GM19397 (cell line): ENCODE measurements around the gene CEMP1.

Experiments used
- ATAC-seq: cut with Tn5 transposase; IDR thresholded peaks from one replicate; pipeline ENCODE4 v1.9.1; 2021; ENCODE audit warnings: mild to moderate bottlenecking, moderate library complexity; ENCODE audit not compliant: unreplicated experiment

CEMP1 gene

GRCh38 chr16:2505695-2506094 lies 25.5 kb downstream of the CEMP1 start:
- no peak for ATAC-seq

DNA sequence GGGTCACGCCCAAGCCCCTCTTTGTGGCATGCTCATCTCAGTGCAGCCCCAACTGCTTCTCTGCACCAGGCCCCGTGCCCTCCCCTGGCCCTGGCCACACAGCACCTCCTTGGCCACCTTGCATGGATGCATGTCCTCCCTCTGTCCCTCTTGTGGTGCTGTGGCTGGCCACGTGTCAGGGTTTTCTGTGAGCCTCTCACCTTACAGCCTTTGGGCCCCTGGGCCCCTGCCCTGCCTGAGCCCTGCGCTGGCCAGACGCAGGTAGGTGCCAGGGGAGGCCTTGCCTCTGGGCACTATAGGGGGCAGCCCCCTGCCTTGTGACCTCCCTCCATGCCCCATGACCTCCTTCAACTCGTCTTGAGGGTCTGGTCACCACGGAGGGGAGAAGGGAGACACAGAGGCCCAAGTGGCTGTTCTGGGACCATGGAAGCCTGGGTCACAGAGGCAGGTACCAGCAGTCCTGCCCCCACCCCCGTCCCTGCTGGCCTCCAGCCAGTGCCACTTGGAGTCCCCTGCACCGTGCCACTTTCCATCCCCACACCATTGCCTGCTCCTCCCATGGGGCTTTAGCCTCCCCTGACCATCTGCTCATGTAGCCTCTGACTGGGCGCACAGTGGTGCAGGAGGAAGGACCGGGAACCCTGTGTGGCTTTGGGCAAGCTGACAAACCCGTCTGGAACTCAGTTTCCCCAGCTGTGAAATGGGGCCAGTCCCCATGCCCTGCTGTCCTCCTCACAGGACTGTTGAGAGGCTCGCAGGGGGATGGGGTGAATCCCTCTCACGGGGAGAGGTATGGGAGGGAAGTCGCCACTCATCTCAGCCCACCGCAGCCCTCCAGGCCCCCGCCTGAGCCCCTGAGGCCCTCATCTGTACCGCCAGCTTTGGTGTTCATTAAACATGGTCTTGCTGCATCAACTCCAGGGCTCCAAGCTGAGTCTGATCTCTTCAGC lies 29.0 kb downstream of the CEMP1 start:
- no peak for ATAC-seq

DNA sequence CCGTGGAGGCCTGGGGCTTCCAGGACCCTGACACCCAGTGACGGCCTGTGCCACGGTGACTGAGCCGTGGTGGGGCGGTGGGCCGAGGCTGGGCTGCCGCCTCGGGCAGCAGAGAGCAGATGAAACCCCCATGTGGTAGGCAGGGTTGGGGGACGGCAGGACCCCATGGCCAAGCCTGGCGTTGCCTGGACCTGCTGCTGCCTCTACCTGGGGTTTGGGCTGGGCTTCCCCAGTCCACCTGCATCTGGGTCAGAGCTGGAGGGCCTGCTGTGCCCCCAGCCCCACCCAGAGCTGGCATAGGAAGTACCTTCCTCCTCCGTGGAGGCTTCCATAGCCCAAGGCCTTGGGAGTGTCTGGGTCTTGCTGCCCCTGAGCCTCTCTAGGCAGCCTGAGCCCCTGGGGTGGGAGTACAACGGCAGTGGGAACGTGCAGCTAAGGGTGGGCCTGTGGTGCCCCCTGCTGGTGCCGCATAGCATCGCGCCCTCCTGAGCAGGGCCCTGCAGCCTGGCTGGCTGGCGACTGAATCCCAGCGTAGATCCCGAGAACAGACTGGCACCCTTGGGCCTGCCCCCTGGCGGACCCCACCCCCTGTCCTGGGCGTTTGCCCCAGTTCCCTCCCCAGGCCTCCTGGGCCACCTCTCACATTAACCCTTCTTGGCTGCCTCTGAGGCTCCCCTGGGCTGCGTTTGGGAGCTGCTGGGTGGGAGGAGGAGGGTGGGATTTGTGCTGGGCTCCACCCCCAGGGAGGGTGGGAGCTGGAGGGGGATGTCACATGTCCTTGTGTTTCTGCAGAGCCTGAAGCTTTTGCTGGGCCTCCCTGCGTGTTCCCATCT lies 30.1 kb downstream of the CEMP1 start:
- no peak for ATAC-seq

GRCh38 chr16:2500430-2500917 lies 30.7 kb downstream of the CEMP1 start:
- no peak for ATAC-seq

DNA sequence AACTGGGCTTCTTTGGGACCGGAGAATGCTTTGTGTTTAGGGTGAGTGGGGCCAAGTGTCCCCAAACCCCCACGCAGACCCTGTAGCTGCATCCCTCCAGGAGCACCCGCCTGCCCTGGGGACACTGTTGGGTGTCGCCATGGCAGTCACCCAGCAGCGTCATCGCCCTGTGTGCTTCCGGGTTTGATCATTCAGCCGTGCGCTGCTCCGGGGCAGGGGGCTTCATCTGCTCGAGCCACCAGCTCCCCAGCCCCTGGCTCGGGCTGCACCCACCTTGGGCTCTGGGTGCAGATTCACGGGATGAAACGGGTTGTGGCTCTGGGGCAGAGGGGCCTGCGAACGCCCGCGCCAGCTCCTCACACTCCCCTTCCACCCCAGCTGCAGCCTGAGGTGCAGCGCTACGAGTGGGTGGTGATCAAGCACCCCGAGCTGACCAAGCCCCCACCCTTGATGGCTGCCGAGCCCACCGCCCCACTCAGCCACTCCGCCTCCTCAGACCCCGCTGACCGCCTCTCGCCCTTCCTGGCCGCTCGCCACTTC lies 31.2 kb downstream of the CEMP1 start:
- ATAC-seq, result no peak

DNA sequence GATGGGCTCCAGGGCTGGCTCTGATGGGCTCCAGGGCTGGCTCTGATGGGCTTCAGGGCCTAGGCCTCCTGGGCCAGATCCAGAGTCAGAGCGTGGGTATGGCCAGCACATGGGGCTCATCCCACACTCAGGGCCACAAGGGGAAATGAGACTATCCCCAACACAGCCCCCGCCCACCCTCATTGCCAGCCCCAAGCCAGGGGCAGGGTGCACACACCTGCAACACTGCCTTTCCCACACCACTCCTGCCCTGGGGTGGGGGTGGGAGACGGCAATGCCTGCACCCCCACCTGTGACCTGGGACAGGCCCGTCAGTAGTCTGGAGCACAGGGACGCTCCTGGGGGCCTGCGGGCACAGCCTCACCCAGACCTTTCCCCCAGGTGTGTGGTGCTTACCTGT lies 31.8 kb downstream of the CEMP1 start:
- no peak for ATAC-seq

GRCh38 chr16:2498531-2499253 lies 32.5 kb downstream of the CEMP1 start:
- ATAC-seq, result no peak

DNA sequence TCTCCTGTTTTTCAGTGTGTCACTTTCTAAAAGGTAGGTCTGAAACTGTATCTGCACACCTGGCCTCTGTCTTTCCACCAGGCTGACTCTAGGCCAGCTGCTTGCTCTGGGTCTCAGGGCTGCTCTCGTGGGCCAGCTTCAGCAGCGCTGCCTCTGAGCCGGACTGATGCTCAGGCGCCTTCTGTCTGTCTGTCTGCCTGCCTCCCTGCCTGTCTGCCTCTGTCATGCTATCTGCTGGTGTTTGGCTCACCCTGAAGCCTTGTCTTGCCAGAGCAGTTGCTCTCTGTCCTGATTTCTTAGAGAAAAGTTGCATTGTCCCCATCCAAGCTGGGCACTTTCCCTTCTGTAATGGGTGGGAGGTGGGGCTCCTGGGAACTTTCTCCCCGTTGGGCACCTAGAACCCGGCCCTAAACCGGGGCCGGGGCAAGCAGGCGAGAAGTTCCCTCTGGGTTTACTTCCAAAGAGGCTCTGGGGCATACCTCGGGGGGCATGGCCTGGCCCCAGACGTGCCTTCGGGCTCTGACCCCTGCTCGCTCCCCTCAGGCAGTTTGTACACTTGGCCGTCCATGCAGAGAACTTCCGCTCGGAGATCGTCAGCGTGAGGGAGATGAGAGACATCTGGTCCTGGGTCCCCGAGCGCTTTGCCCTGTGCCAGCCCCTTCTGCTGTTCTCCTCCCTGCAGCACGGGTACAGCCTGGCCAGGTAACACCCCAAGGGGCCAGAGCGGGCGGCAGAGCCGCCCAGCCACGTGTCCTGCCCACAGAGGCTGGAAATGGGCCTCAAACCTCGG lies 33.3 kb downstream of the CEMP1 start:
- no peak for ATAC-seq

DNA sequence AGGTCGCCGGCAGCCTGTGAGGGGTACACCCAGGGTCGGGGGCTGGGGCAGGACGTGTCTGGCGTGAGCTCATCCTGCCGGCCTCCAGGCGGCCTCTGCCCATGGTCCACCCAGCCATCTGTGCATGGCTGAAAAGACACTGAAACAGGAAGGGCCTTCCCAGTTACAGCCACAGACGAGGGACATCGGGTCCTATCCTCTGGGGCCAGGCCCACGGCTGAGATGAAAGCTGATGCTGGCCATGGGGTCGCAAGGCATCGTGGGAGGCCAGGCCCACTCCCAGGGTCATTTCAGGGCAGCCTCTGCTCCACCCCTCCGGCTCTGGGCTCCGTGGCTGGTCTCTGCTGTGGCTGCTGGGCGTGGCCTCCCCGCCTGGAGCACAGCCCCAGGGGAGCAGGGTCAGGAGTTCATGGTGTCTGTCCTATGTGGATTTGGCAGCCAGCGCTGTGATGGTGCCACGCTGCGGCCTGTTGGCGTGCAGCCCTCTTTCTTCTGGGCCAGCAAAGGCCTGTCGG lies 34.0 kb downstream of the CEMP1 start:
- no peak for ATAC-seq

DNA sequence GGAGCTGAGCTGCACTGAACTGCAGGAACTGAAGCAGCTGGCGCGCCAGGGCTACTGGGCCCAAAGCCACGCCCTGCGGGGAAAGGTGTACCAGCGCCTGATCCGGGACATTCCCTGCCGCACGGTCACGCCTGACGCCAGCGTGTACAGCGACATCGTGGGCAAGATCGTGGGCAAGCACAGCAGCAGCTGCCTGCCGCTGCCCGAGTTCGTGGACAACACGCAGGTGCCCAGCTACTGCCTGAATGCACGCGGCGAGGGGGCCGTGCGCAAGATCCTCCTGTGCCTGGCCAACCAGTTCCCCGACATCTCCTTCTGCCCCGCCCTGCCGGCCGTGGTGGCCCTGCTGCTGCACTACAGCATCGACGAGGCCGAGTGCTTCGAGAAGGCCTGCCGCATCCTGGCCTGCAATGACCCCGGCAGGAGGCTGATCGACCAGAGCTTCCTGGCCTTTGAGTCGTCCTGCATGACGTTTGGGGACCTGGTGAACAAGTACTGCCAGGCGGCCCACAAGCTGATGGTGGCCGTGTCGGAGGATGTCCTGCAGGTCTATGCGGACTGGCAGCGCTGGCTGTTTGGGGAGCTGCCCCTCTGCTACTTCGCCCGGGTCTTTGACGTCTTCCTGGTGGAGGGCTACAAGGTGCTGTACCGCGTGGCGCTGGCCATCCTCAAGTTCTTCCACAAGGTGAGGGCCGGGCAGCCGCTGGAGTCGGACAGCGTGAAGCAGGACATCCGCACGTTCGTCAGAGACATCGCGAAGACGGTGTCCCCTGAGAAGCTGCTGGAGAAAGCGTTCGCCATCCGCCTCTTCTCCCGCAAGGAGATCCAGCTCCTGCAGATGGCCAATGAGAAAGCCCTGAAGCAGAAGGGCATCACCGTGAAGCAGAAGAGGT lies 34.7 kb downstream of the CEMP1 start:
- ATAC-seq, result no peak

GRCh38 chr16:2495041-2495440 lies 36.2 kb downstream of the CEMP1 start:
- ATAC-seq, result no peak

- ATAC-seq, result no peak
Observed at GRCh38 chr16:2494616-2495015, 36.6 kb downstream of the CEMP1 start.

- ATAC-seq, result no peak
Observed at GRCh38 chr16:2493605-2494004, 37.6 kb downstream of the CEMP1 start.

DNA sequence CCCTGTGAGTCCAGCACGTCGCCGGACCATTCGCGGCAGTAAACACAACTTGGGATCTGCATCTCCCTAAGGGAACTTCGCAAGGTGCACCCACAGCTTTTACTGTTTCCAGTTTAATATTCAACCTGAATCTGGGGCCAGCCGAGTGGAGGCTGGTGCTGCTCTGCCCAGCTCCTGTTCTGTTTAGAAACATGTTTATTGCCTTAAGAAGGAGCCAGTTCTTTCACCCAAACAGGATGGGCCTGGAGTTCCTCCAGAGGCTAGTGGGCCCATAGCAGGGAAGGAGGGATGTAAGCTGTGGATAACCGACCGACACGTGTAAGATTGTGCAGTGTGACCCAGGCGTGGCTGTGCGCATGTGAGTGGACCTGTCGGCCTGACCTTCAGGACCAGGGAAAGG lies 38.9 kb downstream of the CEMP1 start:
- ATAC-seq, result no peak

GRCh38 chr16:2490190-2491105 lies 40.8 kb downstream of the CEMP1 start:
- ATAC-seq, result no peak

GRCh38 chr16:2489581-2489980 lies 41.6 kb downstream of the CEMP1 start:
- ATAC-seq, result no peak

DNA sequence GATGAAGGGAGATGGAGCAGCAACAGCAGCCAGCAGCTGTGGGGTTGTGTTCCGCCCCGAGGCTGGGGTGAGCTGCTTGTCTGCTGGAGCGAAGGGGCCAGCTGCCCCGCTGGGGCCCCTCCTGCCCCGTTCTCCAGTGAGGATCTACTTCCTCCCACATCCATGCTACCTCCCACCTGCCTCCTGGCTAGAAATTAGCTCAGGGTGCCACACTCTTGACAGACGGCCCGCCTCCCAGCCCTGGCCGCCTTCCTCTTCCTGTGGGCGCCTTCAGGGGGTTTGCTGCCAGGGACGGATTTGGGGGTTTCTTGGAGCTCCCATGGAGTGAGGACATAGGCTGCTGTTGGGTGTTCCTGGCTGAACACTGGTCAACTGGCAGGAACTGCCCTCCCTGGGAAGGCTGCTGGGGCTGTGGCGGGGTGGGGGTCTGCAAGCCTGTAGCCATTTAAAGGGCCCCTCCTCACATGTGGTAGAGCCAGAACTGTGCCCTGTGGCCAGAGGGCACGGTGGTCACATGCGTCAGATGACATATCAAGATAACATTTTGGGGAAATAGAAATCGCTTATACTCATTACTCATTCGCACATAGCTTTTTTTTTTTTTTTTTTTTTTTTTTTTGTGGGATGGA lies 43.2 kb downstream of the CEMP1 start:
- no peak for ATAC-seq
